Measurements from ENCODE around the gene FEM1A.

- TF ChIP-seq POLR2A (IDR thresholded peaks at IDR 0.05) (no peak), CTCF (IDR thresholded peaks at IDR 0.05 in 8 of 11, conservative IDR thresholded peaks at IDR 0.05 in 3 of 11) (no peak)
Measured at GRCh38 chr19:4844348-4845179, 53.0 kb downstream of the FEM1A start.

All from spleen (tissue), 7 donors.